NB4 (cell line): Measurements from ENCODE around the gene IFI16.

ENCODE experiments used
- MAX ChIP-seq: IDR thresholded peaks from 2 replicates; pipeline ENCODE4 v1.6.1; 2011; ENCODE audit warnings: low read depth, low read length
- POLR2A ChIP-seq: IDR thresholded peaks from 2 replicates; pipeline ENCODE4 v1.6.1; 2011; ENCODE audit warnings: mild to moderate bottlenecking; ENCODE audit not compliant: insufficient read length; ENCODE audit errors: extremely low read depth
- TF ChIP-seq, protein P1 (sequence below): IDR thresholded peaks from one replicate; pipeline ENCODE4 v1.5.1; 2012; ENCODE audit warnings: low read depth, low read length

GRCh38 chr1:158996998-158997397 is 12.7 kb upstream of the IFI16 start:
- TF ChIP-seq, protein P1, sequence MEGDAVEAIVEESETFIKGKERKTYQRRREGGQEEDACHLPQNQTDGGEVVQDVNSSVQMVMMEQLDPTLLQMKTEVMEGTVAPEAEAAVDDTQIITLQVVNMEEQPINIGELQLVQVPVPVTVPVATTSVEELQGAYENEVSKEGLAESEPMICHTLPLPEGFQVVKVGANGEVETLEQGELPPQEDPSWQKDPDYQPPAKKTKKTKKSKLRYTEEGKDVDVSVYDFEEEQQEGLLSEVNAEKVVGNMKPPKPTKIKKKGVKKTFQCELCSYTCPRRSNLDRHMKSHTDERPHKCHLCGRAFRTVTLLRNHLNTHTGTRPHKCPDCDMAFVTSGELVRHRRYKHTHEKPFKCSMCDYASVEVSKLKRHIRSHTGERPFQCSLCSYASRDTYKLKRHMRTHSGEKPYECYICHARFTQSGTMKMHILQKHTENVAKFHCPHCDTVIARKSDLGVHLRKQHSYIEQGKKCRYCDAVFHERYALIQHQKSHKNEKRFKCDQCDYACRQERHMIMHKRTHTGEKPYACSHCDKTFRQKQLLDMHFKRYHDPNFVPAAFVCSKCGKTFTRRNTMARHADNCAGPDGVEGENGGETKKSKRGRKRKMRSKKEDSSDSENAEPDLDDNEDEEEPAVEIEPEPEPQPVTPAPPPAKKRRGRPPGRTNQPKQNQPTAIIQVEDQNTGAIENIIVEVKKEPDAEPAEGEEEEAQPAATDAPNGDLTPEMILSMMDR = no peak
- TF ChIP-seq POLR2A = no peak
- TF ChIP-seq MAX = no peak
